ENCODE results near the gene AGTRAP. TPM values are rescaled to one million over a fixed set of nuclear protein-coding genes. Genes with fewer than 3 reads are reported as not detected.

AGTRAP gene
- polyA plus RNA-seq, 3 donors, result 420 to 938 (median 842) TPM

DNA sequence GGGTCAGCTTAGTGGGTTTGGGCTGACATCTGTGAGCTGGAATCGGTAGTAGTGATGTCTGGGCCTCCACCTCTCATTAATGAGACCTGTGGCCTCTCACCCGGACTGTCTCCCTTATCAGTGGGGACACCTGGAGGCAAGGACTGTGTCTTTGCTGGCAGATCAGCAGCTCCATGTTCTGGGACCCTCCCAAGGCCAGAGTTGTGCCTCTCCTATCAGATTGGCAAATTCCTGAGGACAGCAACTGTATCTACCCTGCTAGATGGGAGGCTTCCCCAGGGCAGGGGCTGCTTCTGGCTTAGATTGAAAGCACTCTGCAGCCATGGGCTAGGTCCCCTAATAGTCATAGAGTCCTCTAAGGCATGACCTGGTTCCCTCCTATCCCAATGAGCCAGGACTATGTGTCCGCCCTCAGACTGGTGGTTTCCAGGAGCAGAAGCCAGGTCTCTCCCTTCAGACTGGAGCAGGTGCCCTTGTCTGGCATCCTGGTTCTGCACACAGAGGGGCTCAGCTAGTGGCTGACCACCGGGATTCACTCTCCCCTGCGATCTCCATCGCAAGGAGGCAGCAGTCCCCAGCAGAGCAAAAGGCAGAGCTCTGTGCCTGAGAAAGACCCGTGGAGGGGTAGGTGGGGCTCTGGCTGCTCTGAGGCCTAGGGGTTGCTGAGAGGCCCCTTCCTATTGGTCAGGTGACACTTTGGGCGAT, 38.6 kb upstream of the AGTRAP start:
- Histone ChIP-seq H3K9me3 (replicated peaks in 1 of 2; ENCODE audit: control insufficient read depth in 1 of 2, insufficient read depth in 1 of 2, low read length in 2 of 2) (peaks cover 0 to 9% of the 10 kb centered on the region in 2 donors), H3K4me3 (replicated peaks in 1 of 3; ENCODE audit: low read depth in 2 of 3, low read length in 3 of 3) (no peak overlapping the region), H3K9ac (ENCODE audit: insufficient read depth, low read length, poor library complexity, severe bottlenecking) (no peak overlapping the region), H3K4me1 (ENCODE audit: control insufficient read depth in 1 of 2, insufficient read depth in 2 of 2, low read length in 2 of 2) (peaks cover 5 to 11% of the 10 kb centered on the region in 2 donors), H2AFZ (ENCODE audit: insufficient read depth, low read depth, low read length, poor library complexity, severe bottlenecking) (no peak overlapping the region), H4K20me1 (ENCODE audit: insufficient read depth, low read length) (no peaks in the 10 kb centered on the region), H3K4me2 (replicated peaks; ENCODE audit: extremely low read depth, low read length, poor library complexity, severe bottlenecking) (no peak overlapping the region), H3K36me3 (replicated peaks in 1 of 2; ENCODE audit: control insufficient read depth in 1 of 2, insufficient read depth in 2 of 2, low read length in 2 of 2) (no peaks in the 10 kb centered on the region), H3K79me2 (ENCODE audit: insufficient read depth, low read length) (no peaks in the 10 kb centered on the region), H3K27ac (ENCODE audit: low read depth in 1 of 2, low read length in 2 of 2) (no peak overlapping the region), H3K27me3 (ENCODE audit: control insufficient read depth in 2 of 2, insufficient read depth in 2 of 2, low read length in 2 of 2) (peaks cover 16 to 45% of the 10 kb centered on the region in 2 donors)
- 76% methylated on average over 7 of the region's 8 CpGs for WGBS (ENCODE audit: insufficient coverage)
- Mint-ChIP-seq H3K27me3 (ENCODE audit: low read depth in 3 of 3) (peaks cover 33 to 65% (median 48%) of the 10 kb centered on the region in 3 donors), H3K4me3 (no peak overlapping the region), H3K27ac (no peak overlapping the region), H3K9me3 (peaks cover 0 to 15% (median 5%) of the 10 kb centered on the region in 7 donors), H3K36me3 (peaks cover 0 to 2% of the 10 kb centered on the region in 2 donors), H3K4me1 (peaks cover 14% of the 10 kb centered on the region)
- TF ChIP-seq, protein P1, sequence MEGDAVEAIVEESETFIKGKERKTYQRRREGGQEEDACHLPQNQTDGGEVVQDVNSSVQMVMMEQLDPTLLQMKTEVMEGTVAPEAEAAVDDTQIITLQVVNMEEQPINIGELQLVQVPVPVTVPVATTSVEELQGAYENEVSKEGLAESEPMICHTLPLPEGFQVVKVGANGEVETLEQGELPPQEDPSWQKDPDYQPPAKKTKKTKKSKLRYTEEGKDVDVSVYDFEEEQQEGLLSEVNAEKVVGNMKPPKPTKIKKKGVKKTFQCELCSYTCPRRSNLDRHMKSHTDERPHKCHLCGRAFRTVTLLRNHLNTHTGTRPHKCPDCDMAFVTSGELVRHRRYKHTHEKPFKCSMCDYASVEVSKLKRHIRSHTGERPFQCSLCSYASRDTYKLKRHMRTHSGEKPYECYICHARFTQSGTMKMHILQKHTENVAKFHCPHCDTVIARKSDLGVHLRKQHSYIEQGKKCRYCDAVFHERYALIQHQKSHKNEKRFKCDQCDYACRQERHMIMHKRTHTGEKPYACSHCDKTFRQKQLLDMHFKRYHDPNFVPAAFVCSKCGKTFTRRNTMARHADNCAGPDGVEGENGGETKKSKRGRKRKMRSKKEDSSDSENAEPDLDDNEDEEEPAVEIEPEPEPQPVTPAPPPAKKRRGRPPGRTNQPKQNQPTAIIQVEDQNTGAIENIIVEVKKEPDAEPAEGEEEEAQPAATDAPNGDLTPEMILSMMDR (IDR thresholded peaks at IDR 0.05), result no peak
- DNase-seq, result no peak
- intact Hi-C loops (cut with micrococcal nuclease), result no loop called here

DNA sequence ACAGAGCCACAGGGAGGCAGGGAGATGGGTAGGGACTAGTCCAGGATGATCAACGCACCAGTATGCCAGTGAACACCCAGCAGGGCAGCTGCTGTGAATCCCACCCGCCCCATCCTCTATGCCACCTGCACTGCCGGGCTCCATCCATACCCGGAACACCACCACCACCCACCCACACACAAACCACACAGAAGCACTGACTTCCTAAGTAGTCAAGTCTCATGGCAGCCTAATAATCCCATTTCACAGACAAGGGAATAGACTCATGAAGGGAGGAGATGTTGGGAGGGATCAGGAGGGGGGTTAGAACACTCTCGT, 38.1 kb upstream of the AGTRAP start:
- Histone ChIP-seq H3K4me2 (replicated peaks; ENCODE audit: extremely low read depth, low read length, poor library complexity, severe bottlenecking) (no peak overlapping the region), H3K27me3 (ENCODE audit: control insufficient read depth in 2 of 2, insufficient read depth in 2 of 2, low read length in 2 of 2) (peaks cover 11 to 40% of the 10 kb centered on the region in 2 donors), H3K27ac (ENCODE audit: low read depth in 1 of 2, low read length in 2 of 2) (no peak overlapping the region), H3K36me3 (replicated peaks in 1 of 2; ENCODE audit: control insufficient read depth in 1 of 2, insufficient read depth in 2 of 2, low read length in 2 of 2) (no peaks in the 10 kb centered on the region), H4K20me1 (ENCODE audit: insufficient read depth, low read length) (no peaks in the 10 kb centered on the region), H3K9ac (ENCODE audit: insufficient read depth, low read length, poor library complexity, severe bottlenecking) (no peak overlapping the region), H3K79me2 (ENCODE audit: insufficient read depth, low read length) (no peaks in the 10 kb centered on the region), H3K4me3 (replicated peaks in 1 of 3; ENCODE audit: low read depth in 2 of 3, low read length in 3 of 3) (no peak overlapping the region), H3K9me3 (replicated peaks in 1 of 2; ENCODE audit: control insufficient read depth in 1 of 2, insufficient read depth in 1 of 2, low read length in 2 of 2) (peaks cover 0 to 4% of the 10 kb centered on the region in 2 donors), H3K4me1 (ENCODE audit: control insufficient read depth in 1 of 2, insufficient read depth in 2 of 2, low read length in 2 of 2) (peaks cover 5 to 8% of the 10 kb centered on the region in 2 donors), H2AFZ (ENCODE audit: insufficient read depth, low read depth, low read length, poor library complexity, severe bottlenecking) (no peak overlapping the region)
- H3K4me1 Mint-ChIP-seq, result peaks cover 10% of the 10 kb centered on the region
- peaks cover 28 to 60% (median 43%) of the 10 kb centered on the region in 3 donors for H3K27me3 Mint-ChIP-seq (ENCODE audit: low read depth in 3 of 3)
- H3K27ac Mint-ChIP-seq, result no peak overlapping the region
- intact Hi-C loops (cut with micrococcal nuclease), result no loop called here
- TF ChIP-seq, protein P1 (IDR thresholded peaks at IDR 0.05), result no peak
- no peak overlapping the region for H3K4me3 Mint-ChIP-seq
- H3K9me3 Mint-ChIP-seq, result peaks cover 0 to 11% (median 3%) of the 10 kb centered on the region in 7 donors
- no peak for DNase-seq
- WGBS (ENCODE audit: insufficient coverage), result 64% methylated on average over 2 of the region's 5 CpGs
- H3K36me3 Mint-ChIP-seq, result peaks cover 0 to 2% of the 10 kb centered on the region in 2 donors

Data from CD14-positive monocyte (primary cell).